Adrenal gland (tissue), 12 donors: ENCODE data around the gene PLA2R1. TPM values are rescaled to one million over a fixed set of nuclear protein-coding genes. Genes with fewer than 3 reads are reported as not detected.

Experiments used
- DNase-seq, 7 donors: peaks; one replicate each; pipeline ENCODE4 v3.0.0-alpha.2; 2019 to 2020
- H3K27ac ChIP-seq, 5 donors: fragments of 200-600 bp; sonication (generic) in 4 of 5; 1 replicate in 3 of 5; 2 replicates in 2 of 5; pipeline versions ENCODE4 v1.5.1 to v1.8.0; 2016 to 2020; ENCODE audit warnings: mild to moderate bottlenecking in 1 of 5
- H3K27me3 ChIP-seq: fragments of 200-600 bp; 2 replicates; pipeline ENCODE4 v1.8.0; 2021
- H3K36me3 ChIP-seq, 2 donors: fragments of 200-600 bp; replicated peaks in 1 of 2; 1 replicate in 1 of 2; 2 replicates in 1 of 2; pipeline versions ENCODE4 v1.5.1 to v1.8.0; 2018 to 2022
- H3K4me1 ChIP-seq, 2 donors: fragments of 200-600 bp; replicated peaks in 1 of 2; 1 replicate in 1 of 2; 2 replicates in 1 of 2; pipeline versions ENCODE4 v1.5.1 to v1.8.0; 2018 to 2021
- H3K4me3 ChIP-seq, 4 donors: fragments of 200-600 bp; sonication (generic) in 3 of 4; one replicate each; pipeline ENCODE4 v1.5.1; 2016 to 2018
- H3K9me3 ChIP-seq, 3 donors: fragments of 200-600 bp; sonication (generic) in 1 of 3; replicated peaks in 1 of 3; 1 replicate in 2 of 3; 2 replicates in 1 of 3; pipeline versions ENCODE4 v1.5.1 to v1.8.0; 2016 to 2021
- CTCF ChIP-seq, 6 experiments: fragments of 450-650 bp in 4 of 6; fragments of 200-600 bp in 2 of 6; sonication (generic) in 1 of 6; IDR thresholded peaks; 1 replicate in 5 of 6; 2 replicates in 1 of 6; pipeline versions ENCODE4 v1.5.1 to v1.8.0; 2016 to 2021; ENCODE audit warnings: antibody characterized with exemption in 6 of 6, mild to moderate bottlenecking in 2 of 6, moderate library complexity in 1 of 6
- POLR2A ChIP-seq, 2 donors: fragments of 450-650 bp; IDR thresholded peaks; one replicate each; pipeline ENCODE4 v1.6.1; 2017; ENCODE audit warnings: antibody characterized with exemption in 2 of 2, mild to moderate bottlenecking in 2 of 2, moderate library complexity in 1 of 2
- WGBS, 4 donors: extraction: QIAGEN DNeasy Blood & Tissue Kit in 2 of 4; methylation state at CpG; one replicate each; pipeline versions ENCODE4 v1.1.5 to v1.1.7; 2013 to 2017; 5-methylcytosine and 5-hydroxymethylcytosine counted together
- intact Hi-C, 2 donors: fragments of 100-400 bp; cut with DNase I; formaldehyde crosslinking; loops; one replicate each; pipeline versions ENCODE4 v1.14.1 to v1.15.0; 2022 to 2023
- polyA plus RNA-seq, 3 donors: library from polyadenylated mRNA; stranded (reverse); fragments of 200-250 nt in 2 of 3; fragments of 350-450 nt in 1 of 3; fragmentation: Illumina TruSeq in 1 of 3; extraction: RNeasy Lipid Tissue Mini Kit (QIAGEN cat#74804) in 1 of 3; gene quantifications; one replicate each; pipeline ENCODE4 v1.2.3, GENCODE V29; 2013 to 2014
- total RNA-seq, 9 donors: library from RNA; depleted of rRNA in 4 of 9; stranded (reverse); fragments of >200 nt in 4 of 9; fragments of 120-200 nt in 1 of 9; fragmentation: NEBNext Ultra II Directional in 1 of 9; extraction: Animal tissue kit (Norgen Biotek cat#: 25700) in 1 of 9; gene quantifications; one replicate each; pipeline versions ENCODE4 v1.1.0 to v1.2.4, GENCODE V29; 2013 to 2023
- donor health status: healthy with polysubstance abuse.
- donor health status: Bipolar disorder and iron deficiency.
- donor health status: DM: yes; HTN: yes; CAD: no.
- donor health status: DM: no; HTN: no; CAD: no.
- donor health status: DM: no; HTN: no; CAD: no.
- donor health status: DM: yes; HTN: yes; CAD: no.

The PLA2R1 gene
- total and polyA plus RNA-seq, 12 donors, result 2.9 to 11.6 (median 7.1) TPM

GRCh38 chr2:160057356-160057755 is 5.1 kb downstream of the PLA2R1 start:
- Histone ChIP-seq H3K4me3 (no peak overlapping the region), H3K9me3 (no peaks in the 10 kb centered on the region), H3K4me1 (no peaks in the 10 kb centered on the region), H3K36me3 (no peaks in the 10 kb centered on the region), H3K27me3 (no peaks in the 10 kb centered on the region), H3K27ac (no peak overlapping the region)
- DNase-seq, result no peak
- WGBS, 4 donors, result 57 to 79% (median 68%) methylated on average over 2 of the region's 2 CpGs
- intact Hi-C loops, result no loop called here
- no peak for TF ChIP-seq POLR2A (IDR thresholded peaks at IDR 0.05)
- no peak for TF ChIP-seq CTCF (IDR thresholded peaks at IDR 0.05)

GRCh38 chr2:160055726-160056108 is 6.7 kb downstream of the PLA2R1 start:
- Histone ChIP-seq H3K4me1 (no peaks in the 10 kb centered on the region), H3K27ac (no peak overlapping the region), H3K9me3 (no peaks in the 10 kb centered on the region), H3K27me3 (no peaks in the 10 kb centered on the region), H3K36me3 (no peaks in the 10 kb centered on the region), H3K4me3 (no peak overlapping the region)
- WGBS, 4 donors, result 83 to 96% (median 94%) methylated on average over 7 of the region's 7 CpGs
- DNase-seq, result no peak
- intact Hi-C loops, result no loop called here
- TF ChIP-seq CTCF (IDR thresholded peaks at IDR 0.05), result no peak
- no peak for TF ChIP-seq POLR2A (IDR thresholded peaks at IDR 0.05)

DNA sequence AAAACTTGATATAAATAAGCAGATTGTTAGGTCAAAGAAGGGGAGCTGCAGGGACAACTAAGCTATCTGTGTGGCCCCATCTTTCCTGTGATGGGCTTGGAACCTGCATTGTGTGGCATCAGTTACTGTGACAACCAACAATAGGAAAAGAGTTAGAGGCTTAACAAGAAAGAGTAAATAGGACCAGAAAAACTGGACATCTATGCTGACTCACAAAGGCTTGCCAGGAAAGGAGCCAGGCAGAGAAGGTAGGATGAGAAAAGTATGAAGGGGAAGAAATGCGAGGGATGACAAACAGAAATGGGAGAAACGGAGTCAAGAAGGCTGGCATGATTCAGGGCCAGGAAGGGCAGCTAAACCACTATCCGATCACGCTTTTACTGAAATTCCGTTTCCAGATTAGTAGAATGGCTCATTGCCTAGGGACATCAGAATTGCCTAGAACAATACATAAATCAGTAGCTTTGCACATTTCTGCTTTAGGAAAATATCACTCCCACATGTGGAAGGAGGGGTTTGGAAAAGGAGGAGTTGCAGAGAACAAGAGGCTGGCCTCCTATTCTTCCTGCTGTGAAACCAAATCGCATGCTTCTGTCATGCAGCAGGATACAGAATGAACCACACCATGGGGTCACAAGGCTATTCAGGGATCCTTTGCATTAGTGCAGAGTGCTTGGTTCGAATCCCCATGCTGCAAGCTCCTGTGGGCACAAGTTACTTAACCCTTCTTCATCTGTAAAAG is 7.3 kb downstream of the PLA2R1 start:
- 45 to 58% (median 52%) methylated on average over 7 of the region's 7 CpGs for WGBS, 4 donors
- no peaks in the 10 kb centered on the region for H3K9me3 ChIP-seq
- H3K27me3 ChIP-seq, result no peaks in the 10 kb centered on the region
- H3K4me1 ChIP-seq, result no peaks in the 10 kb centered on the region
- H3K27ac ChIP-seq, result no peak overlapping the region
- peak in 1 of 7 donors; percentile 13 for DNase-seq
- intact Hi-C loops, result no loop called here
- no peak for TF ChIP-seq POLR2A (IDR thresholded peaks at IDR 0.05)
- no peak for TF ChIP-seq CTCF (IDR thresholded peaks at IDR 0.05)
- no peaks in the 10 kb centered on the region for H3K36me3 ChIP-seq
- no peak overlapping the region for H3K4me3 ChIP-seq

- intact Hi-C loops, result no loop called here
- Histone ChIP-seq H3K27me3 (no peaks in the 10 kb centered on the region), H3K36me3 (no peaks in the 10 kb centered on the region), H3K4me1 (no peaks in the 10 kb centered on the region), H3K9me3 (no peaks in the 10 kb centered on the region), H3K4me3 (no peak overlapping the region), H3K27ac (no peak overlapping the region)
- no peak for TF ChIP-seq CTCF (IDR thresholded peaks at IDR 0.05)
- no peak for TF ChIP-seq POLR2A (IDR thresholded peaks at IDR 0.05)
- DNase-seq, result no peak
- 92 to 99% (median 94%) methylated on average over 2 of the region's 2 CpGs for WGBS, 4 donors
Measured at GRCh38 chr2:160053946-160054345, 8.5 kb downstream of the PLA2R1 start.
